ENCODE data around the gene TEDC1. TPM values are rescaled to one million over a fixed set of nuclear protein-coding genes. Genes with fewer than 3 reads are reported as not detected.

Gene TEDC1
- polyA plus RNA-seq, 1 donor from 2014 or later = 11.8 TPM

- H3K36me3 Mint-ChIP-seq = peaks cover 2% of the 10 kb centered on the region
- H3K27me3 Mint-ChIP-seq = no peaks in the 10 kb centered on the region
- peaks cover 2 to 11% (median 10%) of the 10 kb centered on the region in 3 donors for H3K4me1 Mint-ChIP-seq
- peak overlapping the region; percentile 82 to 94 (median 90) for H3K4me3 Mint-ChIP-seq
- no peaks in the 10 kb centered on the region for H3K9me3 Mint-ChIP-seq
- peak overlapping the region; percentile 89 to 98 (median 93) for H3K27ac Mint-ChIP-seq
Observed at GRCh38 chr14:105492031-105492970, 1.3 kb downstream of the TEDC1 start.

- H3K9me3 Mint-ChIP-seq = no peaks in the 10 kb centered on the region
- H3K4me3 Mint-ChIP-seq = peak overlapping the region in 2 of 4 donors; percentile 39 to 56
- H3K4me1 Mint-ChIP-seq = peaks cover 2 to 11% (median 8%) of the 10 kb centered on the region in 3 donors
- peak overlapping the region in 1 of 3 donors; percentile 98 for H3K27ac Mint-ChIP-seq
- peaks cover 2% of the 10 kb centered on the region for H3K36me3 Mint-ChIP-seq
- no peaks in the 10 kb centered on the region for H3K27me3 Mint-ChIP-seq
Observed at GRCh38 chr14:105492971-105493871, 2.2 kb downstream of the TEDC1 start.

- H3K4me3 Mint-ChIP-seq = peak overlapping the region in 2 of 4 donors; percentile 52 to 72
- H3K27ac Mint-ChIP-seq = peak overlapping the region in 1 of 3 donors; percentile 98
- H3K36me3 Mint-ChIP-seq = peaks cover 3% of the 10 kb centered on the region
- no peaks in the 10 kb centered on the region for H3K27me3 Mint-ChIP-seq
- H3K9me3 Mint-ChIP-seq = no peaks in the 10 kb centered on the region
- peaks cover 2 to 11% (median 5%) of the 10 kb centered on the region in 3 donors for H3K4me1 Mint-ChIP-seq
Observed at GRCh38 chr14:105493921-105494605, 3.0 kb downstream of the TEDC1 start.

GRCh38 chr14:105494606-105494929 is 3.5 kb downstream of the TEDC1 start:
- H3K36me3 Mint-ChIP-seq = peaks cover 3% of the 10 kb centered on the region
- H3K4me1 Mint-ChIP-seq = peaks cover 1 to 8% (median 1%) of the 10 kb centered on the region in 3 donors
- no peaks in the 10 kb centered on the region for H3K27me3 Mint-ChIP-seq
- peak overlapping the region in 1 of 4 donors; percentile 72 for H3K4me3 Mint-ChIP-seq
- peak overlapping the region in 1 of 3 donors; percentile 98 for H3K27ac Mint-ChIP-seq
- H3K9me3 Mint-ChIP-seq = no peaks in the 10 kb centered on the region

- H3K9me3 Mint-ChIP-seq = peaks cover 0 to 1% (median 0%) of the 10 kb centered on the region in 3 donors
- H3K27me3 Mint-ChIP-seq = no peaks in the 10 kb centered on the region
- peaks cover 3% of the 10 kb centered on the region for H3K36me3 Mint-ChIP-seq
- H3K27ac Mint-ChIP-seq = peak overlapping the region in 1 of 3 donors; percentile 98
- peak overlapping the region in 2 of 4 donors; percentile 5 to 72 for H3K4me3 Mint-ChIP-seq
- peaks cover 0 to 5% (median 0%) of the 10 kb centered on the region in 3 donors for H3K4me1 Mint-ChIP-seq
Observed at GRCh38 chr14:105495101-105495989, 4.3 kb downstream of the TEDC1 start.

GRCh38 chr14:105495990-105496830 is 5.2 kb downstream of the TEDC1 start:
- Mint-ChIP-seq H3K9me3 (peaks cover 0 to 1% (median 0%) of the 10 kb centered on the region in 3 donors), H3K4me3 (peak overlapping the region in 1 of 4 donors; percentile 67), H3K4me1 (no peaks in the 10 kb centered on the region), H3K36me3 (peaks cover 3% of the 10 kb centered on the region), H3K27me3 (no peaks in the 10 kb centered on the region), H3K27ac (peak overlapping the region in 2 of 3 donors; percentile 87 to 90)

GRCh38 chr14:105496831-105497591 is 6.0 kb downstream of the TEDC1 start:
- H3K4me3 Mint-ChIP-seq = peak overlapping the region in 1 of 4 donors; percentile 67
- H3K27me3 Mint-ChIP-seq = no peaks in the 10 kb centered on the region
- H3K9me3 Mint-ChIP-seq = peaks cover 0 to 1% (median 0%) of the 10 kb centered on the region in 3 donors
- H3K27ac Mint-ChIP-seq = peak overlapping the region in 2 of 3 donors; percentile 73 to 87
- peaks cover 3% of the 10 kb centered on the region for H3K36me3 Mint-ChIP-seq
- no peaks in the 10 kb centered on the region for H3K4me1 Mint-ChIP-seq

GRCh38 chr14:105497671-105498429 is 6.8 kb downstream of the TEDC1 start:
- peaks cover 3% of the 10 kb centered on the region for H3K36me3 Mint-ChIP-seq
- H3K9me3 Mint-ChIP-seq = peaks cover 0 to 1% (median 0%) of the 10 kb centered on the region in 3 donors
- peak overlapping the region in 2 of 3 donors; percentile 73 to 87 for H3K27ac Mint-ChIP-seq
- peaks cover 4% of the 10 kb centered on the region for H3K27me3 Mint-ChIP-seq
- peaks cover 0 to 1% (median 0%) of the 10 kb centered on the region in 3 donors for H3K4me1 Mint-ChIP-seq
- H3K4me3 Mint-ChIP-seq = peak overlapping the region in 2 of 4 donors; percentile 14 to 23

- peaks cover 0 to 1% (median 0%) of the 10 kb centered on the region in 3 donors for H3K9me3 Mint-ChIP-seq
- H3K4me1 Mint-ChIP-seq = peaks cover 0 to 1% (median 0%) of the 10 kb centered on the region in 3 donors
- peak overlapping the region in 1 of 4 donors; percentile 53 for H3K4me3 Mint-ChIP-seq
- H3K36me3 Mint-ChIP-seq = peaks cover 3% of the 10 kb centered on the region
- H3K27me3 Mint-ChIP-seq = peaks cover 4% of the 10 kb centered on the region
- H3K27ac Mint-ChIP-seq = peak overlapping the region in 1 of 3 donors; percentile 87
Observed at GRCh38 chr14:105498430-105499255, 7.6 kb downstream of the TEDC1 start.

GRCh38 chr14:105499256-105500035 is 8.4 kb downstream of the TEDC1 start:
- peaks cover 3% of the 10 kb centered on the region for H3K36me3 Mint-ChIP-seq
- peaks cover 0 to 1% (median 0%) of the 10 kb centered on the region in 3 donors for H3K9me3 Mint-ChIP-seq
- H3K27me3 Mint-ChIP-seq = peaks cover 4% of the 10 kb centered on the region
- peaks cover 0 to 1% (median 0%) of the 10 kb centered on the region in 3 donors for H3K4me1 Mint-ChIP-seq
- H3K27ac Mint-ChIP-seq = peak overlapping the region in 1 of 3 donors; percentile 91
- H3K4me3 Mint-ChIP-seq = peak overlapping the region in 1 of 4 donors; percentile 53
